Esophagus (tissue), 2 donors: ENCODE results near the gene TGFBR3. TPM values are rescaled to one million over a fixed set of nuclear protein-coding genes. Genes with fewer than 3 reads are reported as not detected.

Experiments used
- polyA plus RNA-seq, 2 donors: library from polyadenylated mRNA; stranded (reverse); fragments of 200-250 nt; gene quantifications; one replicate each; pipeline ENCODE4 v1.2.3, GENCODE V29; 2013
- donor health status: healthy with polysubstance abuse.
- donor health status: Bipolar disorder and iron deficiency.

TGFBR3 gene
- polyA plus RNA-seq, 2 donors: 3.8 to 10.5 TPM

Other genes with a start within 250 kb of the TGFBR3 start
- not detected for gene BRDT, start 63.2 kb upstream of the TGFBR3 start, polyA plus RNA-seq
- gene EPHX4, start 143.8 kb upstream of the TGFBR3 start, polyA plus RNA-seq: under 1 TPM; 0.12 to 0.56 TPM
- under 1 TPM in 1 of 2 donors, not detected in 1; 0.06 TPM for gene SETSIP, start 189.3 kb upstream of the TGFBR3 start, polyA plus RNA-seq
- gene BTBD8, start 194.2 kb upstream of the TGFBR3 start, polyA plus RNA-seq: 1 to 10 TPM in 1 of 2 donors, under 1 TPM in 1; 0.51 to 1.6 TPM